Common myeloid progenitor, CD34-positive (primary cell): ENCODE measurements around the gene VPS52.
"Not testable (repeated sequence)": the region's sequence is repeated elsewhere in the genome, so short reads cannot be mapped to it uniquely, and the experiment has no call there.

Experiments used
- CTCF ChIA-PET: fragments of 350-600 bp; sonication (Branson Sonifier 250); formaldehyde crosslinking; loops from one replicate; lab custom pipeline; 2021; ENCODE audit warnings: antibody characterized with exemption; lab: Charles Lee
- POLR2A ChIA-PET: fragments of 350-600 bp; sonication (Branson Sonifier 250); formaldehyde crosslinking; loops from one replicate; lab custom pipeline; 2021; ENCODE audit warnings: antibody characterized with exemption; lab: Charles Lee
- DNase-seq, 3 donors: peaks; one replicate each; pipeline versions ENCODE4 v3.0.0 to v3.0.0-alpha.2; 2013
- H3K27ac ChIP-seq, 2 experiments: 1 replicate in 1 of 2; 2 replicates in 1 of 2; pipeline ENCODE4 v1.7.0; 2013; ENCODE audit warnings: inconsistent platforms in 2 of 2, low read length in 2 of 2, mild to moderate bottlenecking in 2 of 2, low read depth in 1 of 2, moderate library complexity in 1 of 2; ENCODE audit not compliant: severe bottlenecking in 2 of 2, insufficient read depth in 1 of 2, poor library complexity in 1 of 2
- H3K27me3 ChIP-seq, 5 experiments: replicated peaks in 2 of 5; 1 replicate in 3 of 5; 2 replicates in 2 of 5; pipeline versions ENCODE4 v1.6.1 to v1.7.0; 2013; ENCODE audit warnings: low read length in 4 of 5, mild to moderate bottlenecking in 2 of 5, moderate library complexity in 2 of 5, inconsistent platforms in 1 of 5; ENCODE audit not compliant: insufficient read depth in 5 of 5, control insufficient read depth in 4 of 5
- H3K36me3 ChIP-seq, 4 experiments: 1 replicate in 2 of 4; 2 replicates in 2 of 4; pipeline versions ENCODE4 v1.6.1 to v1.7.0; 2013; ENCODE audit warnings: low read length in 3 of 4, control low read depth in 1 of 4, mild to moderate bottlenecking in 1 of 4; ENCODE audit not compliant: control insufficient read depth in 4 of 4, insufficient read depth in 4 of 4
- H3K4me1 ChIP-seq, 4 experiments: 1 replicate in 3 of 4; 2 replicates in 1 of 4; pipeline versions ENCODE4 v1.6.1 to v1.7.1; 2013; ENCODE audit warnings: low read length in 3 of 4, mild to moderate bottlenecking in 3 of 4, control low read depth in 1 of 4, inconsistent platforms in 1 of 4, moderate library complexity in 1 of 4; ENCODE audit not compliant: control insufficient read depth in 4 of 4, insufficient read depth in 4 of 4; ENCODE audit errors: control extremely low read depth in 1 of 4
- H3K4me3 ChIP-seq, 7 experiments: 1 replicate in 4 of 7; 2 replicates in 3 of 7; pipeline versions ENCODE4 v1.5.1 to v1.7.0; 2013; ENCODE audit warnings: mild to moderate bottlenecking in 7 of 7, low read length in 6 of 7, moderate library complexity in 6 of 7, inconsistent platforms in 2 of 7, low read depth in 2 of 7, control low read depth in 1 of 7; ENCODE audit not compliant: insufficient read depth in 4 of 7, control insufficient read depth in 1 of 7; ENCODE audit errors: extremely low read depth in 1 of 7
- H3K9me3 ChIP-seq, 5 experiments: 1 replicate in 4 of 5; 2 replicates in 1 of 5; pipeline versions ENCODE4 v1.6.1 to v1.7.1; 2013; ENCODE audit warnings: low read length in 4 of 5, mild to moderate bottlenecking in 2 of 5, inconsistent platforms in 1 of 5, low read depth in 1 of 5, moderate library complexity in 1 of 5; ENCODE audit not compliant: control insufficient read depth in 4 of 5, insufficient read depth in 2 of 5; ENCODE audit errors: control extremely low read depth in 1 of 5
- WGBS: methylation state at CpG from one replicate; pipeline ENCODE4 v1.1.5; 2013; ENCODE audit not compliant: insufficient coverage; 5-methylcytosine and 5-hydroxymethylcytosine counted together

VPS52 gene

GRCh38 chr6:33276864-33277662, 5.4 kb upstream of the VPS52 start, which contains the start of gene B3GALT4:
Gene B3GALT4 (plus strand): TSS chr6:33277123. CDS start chr6:33277420, 297 bp downstream.
- Histone ChIP-seq H3K4me3 (peak within 1 kb of the TSS; percentile 59 to 88 (median 72)), H3K36me3 (peaks cover 3 to 84% (median 48%) of the 10 kb centered on the region in 4 experiments), H3K9me3 (no peaks in the 10 kb centered on the region), H3K27me3 (no peaks in the 10 kb centered on the region), H3K27ac (peak within 1 kb of the TSS; percentile 50 to 77), H3K4me1 (peaks cover 7 to 73% (median 63%) of the 10 kb centered on the region in 4 experiments)
- ChIA-PET POLR2A (interaction anchor here (0.9 to 2.6 kb wide), 6 partner anchors 12 to 126 kb away, joined by 3 to 14 read pairs (median 4); partner anchors contain the start of genes PFDN6, TAPBP and WDR46), CTCF (interaction anchor here (0.6 to 9.7 kb wide), 21 partner anchors 10 to 342 kb away, joined by 3 to 96 read pairs (median 3); partner anchors contain the start of genes CUTA, PFDN6, RGL2 and TAPBP)
- peak; percentile 72 to 84 (median 81) for DNase-seq
- 0% methylated on average over 75 of the region's 80 CpGs for WGBS

- peak overlapping the region; percentile 59 to 88 (median 72) for H3K4me3 ChIP-seq
- H3K36me3 ChIP-seq: peaks cover 3 to 80% (median 44%) of the 10 kb centered on the region in 4 experiments
- H3K27ac ChIP-seq: peak overlapping the region; percentile 50 to 77
- ChIA-PET POLR2A (interaction anchor here (1.1 to 2.6 kb wide), 3 partner anchors 12 to 127 kb away, joined by 3 to 14 read pairs (median 7); partner anchors contain the start of genes PFDN6 and WDR46), CTCF (interaction anchor here (0.6 to 9.7 kb wide), 13 partner anchors 10 to 343 kb away, joined by 3 to 96 read pairs (median 4); partner anchors contain the start of genes CUTA, PFDN6, RGL2 and WDR46)
- H3K4me1 ChIP-seq: peaks cover 7 to 73% (median 63%) of the 10 kb centered on the region in 4 experiments
- no peak for DNase-seq
- no peaks in the 10 kb centered on the region for H3K27me3 ChIP-seq
- H3K9me3 ChIP-seq: no peaks in the 10 kb centered on the region
These were observed 4.8 kb upstream of the VPS52 start for GRCh38 chr6:33276581-33276863.

GRCh38 chr6:33275795-33276580, 4.3 kb upstream of the VPS52 start:
- peak overlapping the region in 1 of 2 experiments; percentile 77 for H3K27ac ChIP-seq
- H3K36me3 ChIP-seq: peaks cover 3 to 74% (median 39%) of the 10 kb centered on the region in 4 experiments
- H3K9me3 ChIP-seq, DNase-seq, H3K27me3 ChIP-seq: not testable (repeated sequence)
- 94% methylated on average over 9 of the region's 16 CpGs for WGBS
- H3K4me3 ChIP-seq: peak overlapping the region in 6 of 7 experiments; percentile 59 to 88 (median 77)
- ChIA-PET CTCF (interaction anchor here (0.6 to 9.7 kb wide), 7 partner anchors 14 to 343 kb away, joined by 3 to 96 read pairs (median 11); partner anchors contain the start of genes CUTA, PFDN6, RGL2 and WDR46), POLR2A (interaction anchor here (1.1 to 2.6 kb wide), 2 partner anchors 24 to 127 kb away, joined by 3 to 14 read pairs; no protein-coding TSS in a partner anchor)
- H3K4me1 ChIP-seq: peaks cover 7 to 73% (median 65%) of the 10 kb centered on the region in 4 experiments

- peaks cover 3 to 66% (median 33%) of the 10 kb centered on the region in 4 experiments for H3K36me3 ChIP-seq
These were observed 2.5 kb upstream of the VPS52 start for GRCh38 chr6:33273924-33274902.

GRCh38 chr6:33273129-33273923, 1.6 kb upstream of the VPS52 start:
- ChIA-PET POLR2A (no interaction called here), CTCF (no interaction called here)
- Histone ChIP-seq H3K36me3 (peaks cover 4 to 66% (median 34%) of the 10 kb centered on the region in 4 experiments), H3K9me3 (no peaks in the 10 kb centered on the region), H3K4me1 (peaks cover 7 to 67% (median 61%) of the 10 kb centered on the region in 4 experiments), H3K27ac (peak overlapping the region; percentile 96 to 99), H3K27me3 (no peaks in the 10 kb centered on the region), H3K4me3 (peak overlapping the region in 6 of 7 experiments; percentile 76 to 95 (median 88))
- WGBS: 82% methylated on average over 4 of the region's 11 CpGs
- DNase-seq: no peak

More at GRCh38 chr6:33273924-33274902, 2.5 kb upstream of the VPS52 start:
- peaks cover 7 to 69% (median 61%) of the 10 kb centered on the region in 4 experiments for H3K4me1 ChIP-seq
- DNase-seq: no peak
- H3K27ac ChIP-seq: peak overlapping the region; percentile 21 to 99
- 94% methylated on average over 10 of the region's 14 CpGs for WGBS
- no peaks in the 10 kb centered on the region for H3K27me3 ChIP-seq
- peak overlapping the region in 3 of 7 experiments; percentile 18 to 83 (median 76) for H3K4me3 ChIP-seq
- POLR2A ChIA-PET: no interaction called here
- CTCF ChIA-PET: interaction anchor here (6.2 kb wide), 1 partner anchor 15 kb away, joined by 53 read pairs; the partner anchor contains the start of genes PFDN6 and WDR46
- no peaks in the 10 kb centered on the region for H3K9me3 ChIP-seq
